ENCODE data around the gene RELN. TPM values are rescaled to one million over a fixed set of nuclear protein-coding genes. Genes with fewer than 3 reads are reported as not detected.

RELN gene
- total RNA-seq, 1 experiment from 2014 or later = 8.0 TPM

GRCh38 chr7:103937680-103938079 is 51.8 kb downstream of the RELN start:
- CTCF ChIA-PET = no interaction called here
- TF ChIP-seq CTCF (conservative IDR thresholded peaks at IDR 0.05; ENCODE audit: low read depth, low read length) = no peak
- no TSS peak for BruUV-seq (replicated peaks)
- no peak overlapping the region for H3K27ac ChIP-seq (ENCODE audit: low read length)
- no peak for DNase-seq
- no peaks in the 10 kb centered on the region for H3K9me2 ChIP-seq (replicated peaks; ENCODE audit: low read length)
- H4K20me1 ChIP-seq (ENCODE audit: low read length) = no peaks in the 10 kb centered on the region
- ATAC-seq = no peak
- H3F3A ChIP-seq (ENCODE audit: low read length, unreplicated experiment) = no peaks in the 10 kb centered on the region
- no peaks in the 10 kb centered on the region for H3K4me1 ChIP-seq (ENCODE audit: insufficient read depth, low read length)
- H3K36me3 ChIP-seq (ENCODE audit: low read depth, low read length) = no peaks in the 10 kb centered on the region
- H3K27me3 ChIP-seq (ENCODE audit: low read length) = no peaks in the 10 kb centered on the region
- intact Hi-C loops (cut with micrococcal nuclease) = no loop called here
- no peak overlapping the region for H3K4me2 ChIP-seq (ENCODE audit: low read length)
- H3K9me3 ChIP-seq (ENCODE audit: low read length) = no peaks in the 10 kb centered on the region
- POLR2A ChIA-PET (ENCODE audit: unreplicated experiment) = no interaction called here
- no peak overlapping the region for H3K4me3 ChIP-seq (ENCODE audit: low read length)
- no peak overlapping the region for H3K9ac ChIP-seq (ENCODE audit: low read length)
- H2AFZ ChIP-seq (ENCODE audit: low read length) = no peak overlapping the region
- no peaks in the 10 kb centered on the region for H3K79me2 ChIP-seq (ENCODE audit: low read length)

DNA sequence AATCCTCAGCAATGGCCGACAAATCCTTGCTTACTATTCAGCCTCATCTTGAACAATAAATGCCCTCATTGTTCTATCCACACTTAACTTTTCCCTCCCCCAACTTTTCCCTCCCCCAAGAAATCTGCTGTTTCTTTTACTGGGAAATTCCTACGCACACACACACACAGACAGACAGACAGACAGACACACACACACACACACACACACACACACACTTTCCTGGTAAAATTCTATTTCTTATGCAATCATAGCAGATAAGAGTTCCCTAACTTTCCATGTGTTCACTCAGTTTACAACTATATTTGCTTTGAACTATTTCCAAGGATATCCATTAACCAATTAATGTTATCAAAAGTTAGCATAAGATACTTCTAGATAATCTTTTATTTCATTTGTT is 52.9 kb downstream of the RELN start:
- CTCF ChIA-PET = no interaction called here
- H3K4me2 ChIP-seq (ENCODE audit: low read length) = no peak overlapping the region
- H3K9me3 ChIP-seq (ENCODE audit: low read length) = no peaks in the 10 kb centered on the region
- H3K9me2 ChIP-seq (replicated peaks; ENCODE audit: low read length) = no peaks in the 10 kb centered on the region
- ATAC-seq (no peak), DNase-seq (no peak)
- intact Hi-C loops (cut with micrococcal nuclease) = no loop called here
- H3F3A ChIP-seq (ENCODE audit: low read length, unreplicated experiment) = no peaks in the 10 kb centered on the region
- H3K4me1 ChIP-seq (ENCODE audit: insufficient read depth, low read length) = no peaks in the 10 kb centered on the region
- H3K9ac ChIP-seq (ENCODE audit: low read length) = no peak overlapping the region
- H3K79me2 ChIP-seq (ENCODE audit: low read length) = no peaks in the 10 kb centered on the region
- no peak overlapping the region for H2AFZ ChIP-seq (ENCODE audit: low read length)
- POLR2A ChIA-PET (ENCODE audit: unreplicated experiment) = no interaction called here
- H3K36me3 ChIP-seq (ENCODE audit: low read depth, low read length) = no peaks in the 10 kb centered on the region
- no peak overlapping the region for H3K4me3 ChIP-seq (ENCODE audit: low read length)
- H4K20me1 ChIP-seq (ENCODE audit: low read length) = no peaks in the 10 kb centered on the region
- no peaks in the 10 kb centered on the region for H3K27me3 ChIP-seq (ENCODE audit: low read length)
- TF ChIP-seq EZH2phosphoT487 (IDR thresholded peaks at IDR 0.05; ENCODE audit: borderline replicate concordance, low read length) = no peak
- TF ChIP-seq CTCF (conservative IDR thresholded peaks at IDR 0.05; ENCODE audit: low read depth, low read length) = no peak
- no peak for TF ChIP-seq EZH2 (IDR thresholded peaks at IDR 0.05; ENCODE audit: low read length, unreplicated experiment)
- BruUV-seq (replicated peaks) = no TSS peak
- H3K27ac ChIP-seq (ENCODE audit: low read length) = no peak overlapping the region

GRCh38 chr7:103934508-103934907 is 55.0 kb downstream of the RELN start:
- BruUV-seq (replicated peaks) = no TSS peak
- H3K27ac ChIP-seq (ENCODE audit: low read length) = no peak overlapping the region

More at GRCh38 chr7:103934508-103934907, 55.0 kb downstream of the RELN start:
- Histone ChIP-seq H3K4me3 (ENCODE audit: low read length) (no peak overlapping the region), H3K36me3 (ENCODE audit: low read depth, low read length) (no peaks in the 10 kb centered on the region), H3K4me2 (ENCODE audit: low read length) (no peak overlapping the region), H3K4me1 (ENCODE audit: insufficient read depth, low read length) (no peaks in the 10 kb centered on the region), H3K9me3 (ENCODE audit: low read length) (no peaks in the 10 kb centered on the region), H3K9me2 (replicated peaks; ENCODE audit: low read length) (no peaks in the 10 kb centered on the region), H2AFZ (ENCODE audit: low read length) (no peak overlapping the region), H4K20me1 (ENCODE audit: low read length) (no peaks in the 10 kb centered on the region), H3K9ac (ENCODE audit: low read length) (no peak overlapping the region), H3F3A (ENCODE audit: low read length, unreplicated experiment) (no peaks in the 10 kb centered on the region), H3K79me2 (ENCODE audit: low read length) (no peaks in the 10 kb centered on the region), H3K27me3 (ENCODE audit: low read length) (no peaks in the 10 kb centered on the region)
- intact Hi-C loops (cut with micrococcal nuclease) = no loop called here
- ChIA-PET CTCF (no interaction called here), POLR2A (ENCODE audit: unreplicated experiment) (no interaction called here)
- TF ChIP-seq CTCF (conservative IDR thresholded peaks at IDR 0.05; ENCODE audit: low read depth, low read length) = no peak
- no peak for TF ChIP-seq EZH2 (IDR thresholded peaks at IDR 0.05; ENCODE audit: low read length, unreplicated experiment)
- TF ChIP-seq EZH2phosphoT487 (IDR thresholded peaks at IDR 0.05; ENCODE audit: borderline replicate concordance, low read length) = no peak
- DNase-seq (no peak), ATAC-seq (no peak)
